Muscle of back (tissue), 11 donors: ENCODE data around the gene KDM1A. TPM values are rescaled to one million over a fixed set of nuclear protein-coding genes. Genes with fewer than 3 reads are reported as not detected.

Experiments used
- DNase-seq, 3 donors: peaks; one replicate each; pipeline versions ENCODE4 v3.0.0 to v3.0.0-alpha.2; 2013
- polyA plus RNA-seq, 10 donors: library from polyadenylated mRNA; unstranded; fragments of 120-200 nt; gene quantifications; one replicate each; pipeline ENCODE4 v1.2.1, GENCODE V29; 2013; ENCODE audit not compliant: insufficient read length in 10 of 10

Gene KDM1A
- polyA plus RNA-seq, 10 donors: 65.7 to 89.1 (median 70.3) TPM

GRCh38 chr1:23132033-23132432 is 112.8 kb downstream of the KDM1A start:
- DNase-seq: no peak

Other genes starting within 250 kb of the KDM1A start
- gene LACTBL1, start 46.6 kb upstream of the KDM1A start, polyA plus RNA-seq: not detected
- gene TEX46, start 3.6 kb upstream of the KDM1A start, polyA plus RNA-seq: under 1 TPM in 1 of 10 donors, not detected in 9; 0.52 TPM
- 10 to 100 TPM; 12.5 to 19.4 (median 15.6) TPM for gene LUZP1, start 149.4 kb downstream of the KDM1A start, polyA plus RNA-seq
- gene HTR1D, start 198.0 kb downstream of the KDM1A start, polyA plus RNA-seq: under 1 TPM in 3 of 10 donors, not detected in 7; 0.08 to 0.14 (median 0.10) TPM